ENCODE results near the gene WDFY4.

Gene WDFY4

GRCh38 chr10:48985621-48986158 lies 301.0 kb downstream of the WDFY4 start:
- no peak for DNase-seq (ENCODE audit: low spot score)

- DNase-seq (ENCODE audit: low spot score): no peak
These were observed 305.6 kb downstream of the WDFY4 start for GRCh38 chr10:48990226-48990625.

DNA sequence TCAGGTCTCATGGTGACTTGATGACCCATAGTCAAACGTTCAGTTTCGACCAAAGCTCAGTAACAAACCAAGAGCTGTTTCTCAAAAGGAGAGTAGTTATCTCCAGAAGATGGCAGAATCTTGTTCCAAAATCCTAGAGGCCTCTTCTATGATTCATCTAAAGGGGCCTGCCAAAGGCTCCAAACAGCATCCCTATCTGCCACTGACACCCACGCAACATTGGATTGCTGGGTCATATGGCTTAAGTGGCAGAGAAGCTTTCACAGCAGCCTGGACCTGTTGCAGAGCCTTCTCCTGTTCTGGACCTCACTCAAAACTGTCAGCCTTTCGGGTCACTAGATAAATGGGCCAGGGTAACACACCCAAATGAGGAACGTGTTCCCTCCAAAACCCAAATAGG lies 309.0 kb downstream of the WDFY4 start:
- no peak for DNase-seq (ENCODE audit: low spot score)

DNA sequence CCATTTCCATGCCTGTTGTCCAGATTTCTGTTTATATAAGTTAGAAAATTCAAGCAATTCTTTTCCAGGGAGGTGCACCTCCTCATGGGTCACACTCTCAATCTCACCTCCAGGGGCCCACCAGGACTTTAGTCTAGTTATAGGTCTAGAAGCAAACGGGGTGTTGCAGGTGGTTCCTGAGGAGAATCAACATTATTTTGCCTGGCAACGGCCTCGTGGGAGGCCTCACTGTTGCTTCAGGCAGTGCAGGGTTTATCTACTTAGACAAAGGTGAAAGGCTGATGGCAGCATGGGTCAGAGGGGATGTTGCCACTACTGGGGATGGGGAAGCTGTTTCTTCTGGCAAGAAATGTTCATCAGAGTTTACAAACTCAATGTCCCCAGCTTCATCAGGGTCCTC lies 311.7 kb downstream of the WDFY4 start:
- no peak for DNase-seq (ENCODE audit: low spot score)

GRCh38 chr10:48999346-48999745 lies 314.7 kb downstream of the WDFY4 start:
- no peak for DNase-seq (ENCODE audit: low spot score)

- no peak for DNase-seq (ENCODE audit: low spot score)
These were observed 316.0 kb downstream of the WDFY4 start for GRCh38 chr10:49000437-49001398.

DNA sequence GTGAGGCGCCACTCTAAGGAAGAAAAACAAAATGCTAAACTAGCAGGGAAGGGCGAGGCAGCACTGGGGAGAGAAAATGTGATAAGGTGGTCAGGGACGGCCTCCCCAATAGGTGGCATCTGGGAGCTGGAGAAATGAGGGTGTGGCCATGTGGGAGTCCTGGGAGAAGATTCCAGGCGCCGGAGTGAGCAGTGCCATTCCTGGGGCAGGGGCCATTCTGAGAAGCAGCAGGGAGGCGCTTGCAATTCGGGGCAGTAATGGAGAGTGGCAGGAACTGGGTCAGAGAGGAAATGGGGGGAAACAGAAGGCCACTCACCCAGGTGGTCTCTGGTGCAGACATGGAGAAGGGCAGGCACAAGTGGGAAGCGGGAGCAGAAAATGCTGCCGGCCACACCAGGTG lies 316.7 kb downstream of the WDFY4 start:
- DNase-seq (ENCODE audit: low spot score): no peak

DNA sequence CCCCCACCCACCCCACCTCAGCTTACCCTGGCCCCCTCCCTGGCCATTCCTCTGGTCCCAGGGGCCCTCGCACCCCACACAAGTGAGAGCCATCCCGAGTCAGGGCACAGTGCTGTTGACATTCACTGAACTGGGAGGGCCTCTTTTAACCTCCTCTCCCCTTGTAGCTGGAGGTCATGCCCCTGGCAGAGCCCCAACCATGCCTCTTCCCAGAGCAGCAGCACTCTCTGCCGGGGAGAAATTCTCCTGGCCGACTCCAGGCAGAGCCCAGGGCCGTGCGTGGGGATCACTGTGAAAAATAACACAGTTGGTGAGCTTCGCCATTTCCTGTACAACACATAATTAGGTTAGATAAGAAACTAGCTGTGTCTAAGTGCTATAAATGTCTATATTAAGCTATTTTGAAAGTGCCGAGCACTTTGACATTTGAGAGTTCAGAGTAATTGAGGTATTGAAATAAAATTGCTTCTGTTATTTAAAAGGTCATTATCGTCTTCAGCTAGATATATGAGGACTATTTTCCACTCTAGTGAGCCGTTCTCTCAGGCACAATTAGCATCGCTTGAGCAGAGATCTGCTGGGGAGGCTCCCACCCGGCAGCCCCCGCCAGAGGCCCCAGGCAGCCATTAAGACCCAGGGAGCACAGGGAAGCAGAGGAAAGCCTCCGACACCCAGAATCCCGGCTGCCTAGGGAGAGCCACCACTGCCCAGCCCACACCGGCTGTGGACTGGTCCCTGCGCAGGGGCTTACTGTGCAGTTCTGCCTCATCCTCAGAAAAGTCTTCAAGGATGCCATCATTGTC lies 317.4 kb downstream of the WDFY4 start:
- DNase-seq (ENCODE audit: low spot score): no peak

DNA sequence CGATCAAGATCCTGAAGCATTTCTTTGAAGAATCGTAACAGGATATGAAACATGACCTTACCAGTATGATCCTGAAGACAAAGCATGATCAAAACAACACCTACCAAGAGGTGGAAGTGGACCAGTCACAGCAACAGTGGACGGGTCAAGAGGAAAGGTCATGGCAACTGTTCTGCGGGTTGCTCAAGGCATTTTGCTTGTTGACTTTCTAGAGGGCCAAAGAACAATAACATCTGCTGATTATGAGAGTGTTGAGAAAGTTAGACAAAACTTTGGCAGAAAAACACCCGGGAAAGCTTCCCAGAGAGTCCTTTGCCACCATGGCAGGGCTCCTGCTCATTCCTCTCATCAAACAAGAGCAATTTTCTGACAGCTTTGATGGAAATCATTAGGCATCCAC lies 320.6 kb downstream of the WDFY4 start:
- DNase-seq (ENCODE audit: low spot score): no peak

DNA sequence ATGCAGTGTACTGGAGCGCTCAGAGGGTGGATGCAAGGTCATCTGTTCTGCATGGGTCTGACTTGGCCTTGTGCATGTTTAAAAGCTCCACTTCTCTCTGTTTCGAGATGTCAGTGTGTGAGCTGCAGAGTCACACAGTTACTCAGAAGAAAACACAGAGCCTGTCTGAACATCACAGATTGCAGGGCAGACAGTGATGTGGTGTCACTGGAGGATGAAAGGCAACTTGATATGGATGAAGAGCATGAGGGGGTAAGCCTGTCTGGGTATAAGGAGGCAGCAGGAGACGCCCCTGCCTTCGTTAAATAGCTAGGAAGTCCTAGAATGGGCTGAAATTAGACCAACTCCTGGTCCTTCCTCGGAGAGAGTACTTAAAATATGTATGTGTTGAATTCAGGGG lies 322.5 kb downstream of the WDFY4 start:
- no peak for DNase-seq (ENCODE audit: low spot score)

GRCh38 chr10:49008091-49008490 lies 323.4 kb downstream of the WDFY4 start:
- DNase-seq (ENCODE audit: low spot score): no peak

- DNase-seq (ENCODE audit: low spot score): no peak
These were observed 324.0 kb downstream of the WDFY4 start for GRCh38 chr10:49008505-49009198.

- DNase-seq (ENCODE audit: low spot score): no peak
These were observed 324.7 kb downstream of the WDFY4 start for GRCh38 chr10:49009199-49009979.

GRCh38 chr10:49010295-49010694 lies 325.6 kb downstream of the WDFY4 start:
- no peak for DNase-seq (ENCODE audit: low spot score)

- no peak for DNase-seq (ENCODE audit: low spot score)
These were observed 326.2 kb downstream of the WDFY4 start for GRCh38 chr10:49010865-49011264.

DNA sequence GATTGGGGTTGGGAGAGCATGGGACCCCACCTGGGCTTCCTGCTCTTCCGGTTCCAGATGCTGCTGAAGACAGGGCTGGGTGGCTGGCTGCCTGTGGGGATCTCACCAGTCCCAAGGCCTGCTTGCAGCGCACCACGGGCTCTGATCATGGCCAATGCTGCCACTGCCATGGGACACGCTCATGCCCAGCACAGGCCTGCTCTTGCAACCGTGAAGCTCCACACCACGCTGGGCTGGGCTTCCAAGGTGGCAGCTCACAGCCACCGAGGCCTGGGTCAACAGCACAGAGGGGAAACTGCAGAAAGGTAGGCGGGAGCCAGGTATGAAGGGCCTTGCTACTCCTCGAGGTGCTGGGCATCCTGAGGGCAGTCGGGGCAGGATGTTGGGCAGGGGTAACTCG lies 327.1 kb downstream of the WDFY4 start:
- no peak for DNase-seq (ENCODE audit: low spot score)

DNA sequence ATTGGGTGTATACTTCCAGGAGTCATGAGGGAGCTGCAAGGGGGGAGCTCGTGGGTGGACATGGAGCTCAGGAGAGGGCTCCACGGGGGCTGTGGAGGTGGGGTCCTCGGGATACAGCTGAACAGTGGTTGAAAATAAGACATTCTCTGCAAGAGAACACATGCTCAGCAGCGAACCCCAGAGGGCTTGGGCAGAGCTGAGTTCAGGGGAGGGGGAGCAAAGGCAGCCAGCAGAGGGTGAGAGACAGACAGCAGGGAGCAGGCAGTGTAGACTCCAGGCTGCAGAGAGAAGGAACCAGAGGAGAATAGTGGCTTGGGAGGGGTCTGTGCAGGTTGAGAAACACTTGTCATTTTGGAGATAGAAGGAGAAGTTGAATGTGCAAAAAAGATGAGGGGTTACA lies 327.9 kb downstream of the WDFY4 start:
- no peak for DNase-seq (ENCODE audit: low spot score)

DNA sequence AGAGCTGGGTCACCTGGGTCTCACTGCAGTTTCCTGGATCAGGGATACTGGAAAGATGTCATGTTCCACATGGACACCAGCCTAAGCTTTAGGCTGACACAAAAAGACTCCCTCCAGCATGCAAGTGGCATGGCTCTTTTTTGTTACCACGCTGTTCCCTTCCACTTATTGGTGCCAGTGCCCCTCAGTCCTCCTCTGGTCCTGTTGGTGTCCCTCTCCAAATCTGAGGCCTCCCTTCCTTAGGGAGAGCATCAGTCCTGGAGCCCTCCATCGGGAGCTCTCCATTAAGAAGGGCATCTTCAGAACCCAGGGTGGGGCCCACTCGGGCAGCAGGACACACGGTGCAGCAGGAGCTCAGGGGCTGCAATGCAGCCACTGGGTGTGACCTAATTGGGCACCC lies 331.0 kb downstream of the WDFY4 start:
- DNase-seq (ENCODE audit: low spot score): no peak

DNA sequence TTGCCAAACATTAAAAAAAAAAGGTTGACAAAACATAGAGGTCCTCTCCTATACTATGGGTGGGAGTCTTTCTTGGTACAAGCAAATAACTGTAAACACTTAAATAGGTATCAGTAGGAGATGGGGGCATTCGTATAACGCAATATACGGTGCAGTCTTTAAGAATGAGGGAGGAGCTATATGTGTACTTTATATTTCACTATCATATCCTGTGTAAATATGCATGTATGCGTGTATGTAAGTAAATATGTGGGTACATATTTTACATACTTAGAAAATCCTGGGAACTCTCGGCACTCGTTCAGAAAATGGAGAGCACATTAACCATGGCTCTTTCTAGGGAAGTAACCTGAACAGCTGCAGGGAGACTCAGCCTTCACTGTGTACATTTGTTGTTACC lies 337.0 kb downstream of the WDFY4 start:
- DNase-seq (ENCODE audit: low spot score): no peak

- DNase-seq (ENCODE audit: low spot score): no peak
These were observed 338.4 kb downstream of the WDFY4 start for GRCh38 chr10:49023071-49023470.

- no peak for DNase-seq (ENCODE audit: low spot score)
These were observed 339.1 kb downstream of the WDFY4 start for GRCh38 chr10:49023752-49024151.

All from kidney capillary endothelial cell (primary cell).